CD4-positive, alpha-beta T cell treated with Interleukin-6 for 4 hours (primary cell): ENCODE data around the gene LSR.

ENCODE experiments used
- DNase-seq: peaks from one replicate; pipeline ENCODE4 v3.0.0-alpha.2; 2020; ENCODE audit warnings: mixed read lengths

The LSR gene

DNA sequence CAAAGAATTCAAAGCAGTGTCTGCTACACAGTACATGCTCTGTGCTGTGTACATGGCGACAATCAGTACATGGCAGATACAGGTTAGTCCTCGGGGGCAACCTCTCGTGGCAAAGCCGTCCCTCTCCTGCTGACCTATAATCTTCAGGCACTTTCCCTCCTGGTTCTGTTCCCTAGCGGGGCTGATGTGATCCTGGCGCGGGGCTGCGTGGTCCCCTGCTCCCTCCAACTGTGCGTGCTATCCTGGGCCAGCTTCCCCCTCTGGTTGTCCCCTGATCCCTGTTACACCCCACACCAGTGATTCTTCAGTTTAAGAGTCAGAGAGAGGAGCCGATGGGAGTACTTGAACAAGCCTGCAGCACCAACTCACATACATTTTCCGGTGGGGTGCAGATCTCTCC, 55.2 kb downstream of the LSR start:
- DNase-seq: no peak

DNA sequence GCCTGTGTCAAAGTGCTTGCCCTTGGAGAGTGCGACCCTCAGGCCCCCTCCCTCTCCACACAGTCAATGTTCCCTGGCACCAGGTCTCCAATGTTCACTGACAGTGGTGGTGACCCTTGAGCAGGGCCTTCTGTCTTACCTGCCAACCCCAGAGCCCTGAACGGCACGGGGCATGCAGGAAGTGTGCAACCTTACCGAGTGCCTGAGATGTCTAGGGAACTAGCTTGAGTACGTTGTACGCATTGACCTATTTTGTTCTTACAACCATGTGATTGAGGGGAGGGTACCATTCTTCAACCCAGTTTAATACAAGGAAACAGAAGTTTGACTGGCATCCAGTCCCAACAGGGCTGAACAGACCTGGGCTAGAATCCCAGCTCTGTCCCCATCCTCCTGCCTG, 56.4 kb downstream of the LSR start:
- no peak for DNase-seq

DNA sequence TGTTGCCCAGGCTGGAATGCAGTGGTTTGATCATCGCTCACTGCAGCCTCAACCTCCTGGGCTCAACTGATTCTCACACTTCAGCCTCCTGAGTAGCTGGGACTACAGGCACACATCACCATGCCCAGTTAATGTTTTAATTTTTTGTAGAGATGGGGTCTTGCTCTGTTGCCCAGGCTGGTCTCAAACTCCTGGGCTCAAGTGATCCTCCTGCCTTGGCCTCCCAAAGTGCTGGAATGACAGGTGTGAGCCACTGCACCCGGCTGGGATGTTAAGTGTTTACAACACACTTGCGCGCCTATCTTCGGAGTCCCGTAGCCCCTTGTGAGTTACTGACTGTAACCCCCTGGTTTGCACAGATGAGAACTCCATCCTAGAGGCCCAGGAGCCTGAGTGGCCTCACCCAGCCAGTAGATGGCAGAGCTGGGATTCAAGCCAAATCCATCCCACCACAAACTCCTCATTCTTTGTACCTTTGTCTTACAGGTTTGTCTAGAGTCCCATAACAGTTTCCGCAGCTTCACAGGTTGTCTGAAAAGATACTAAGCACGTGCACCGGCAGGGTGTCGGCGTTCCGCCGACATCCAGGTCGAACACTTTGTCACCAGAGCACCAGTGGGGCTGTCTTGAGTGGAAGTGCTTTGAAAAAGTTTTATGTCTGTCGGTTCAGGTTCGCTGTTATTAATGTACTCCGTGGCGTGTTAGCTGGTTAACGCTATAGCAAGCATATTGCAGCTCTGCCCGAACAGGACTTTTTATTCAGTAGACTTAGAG, 57.9 kb downstream of the LSR start:
- no peak for DNase-seq

DNA sequence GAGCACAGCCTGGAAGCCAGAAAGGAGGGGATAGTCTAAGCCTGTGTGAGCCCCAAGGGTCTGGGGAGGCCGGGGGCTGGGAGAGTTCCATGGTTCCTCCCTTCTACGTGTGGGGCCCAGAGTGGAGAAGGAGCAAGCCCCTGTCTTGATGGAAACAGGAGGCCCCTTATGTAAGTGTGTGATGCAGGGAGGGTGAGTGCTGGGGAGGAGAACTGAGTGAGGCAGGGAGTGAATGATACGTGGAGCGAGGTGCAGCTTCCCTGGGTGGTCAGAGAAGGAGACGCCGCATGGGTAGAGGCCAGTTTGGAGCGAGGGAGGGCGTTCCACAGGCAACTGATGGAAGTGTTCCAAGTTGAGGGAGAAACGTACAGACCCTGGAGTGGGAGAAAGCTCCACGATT, 59.1 kb downstream of the LSR start:
- DNase-seq: no peak

DNA sequence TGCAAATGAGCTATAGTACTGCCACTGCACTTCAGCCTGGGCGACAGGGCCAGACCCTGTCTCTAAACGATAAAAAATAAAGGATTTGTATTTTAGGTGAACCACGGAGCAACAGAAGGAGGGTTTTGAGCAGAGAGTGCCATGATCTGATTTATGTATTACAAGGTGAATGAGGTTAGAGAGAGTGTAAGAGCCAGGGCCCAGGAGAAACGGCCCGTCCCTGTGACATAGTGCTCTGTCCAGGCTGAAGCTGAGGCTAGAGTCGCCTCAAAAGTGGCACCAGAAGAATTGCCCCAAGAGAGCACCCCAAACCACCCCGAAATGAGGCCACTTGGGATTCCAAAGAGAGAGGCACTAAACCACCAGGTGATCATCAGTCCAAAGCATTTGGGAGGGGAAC, 60.1 kb downstream of the LSR start:
- no peak for DNase-seq

DNA sequence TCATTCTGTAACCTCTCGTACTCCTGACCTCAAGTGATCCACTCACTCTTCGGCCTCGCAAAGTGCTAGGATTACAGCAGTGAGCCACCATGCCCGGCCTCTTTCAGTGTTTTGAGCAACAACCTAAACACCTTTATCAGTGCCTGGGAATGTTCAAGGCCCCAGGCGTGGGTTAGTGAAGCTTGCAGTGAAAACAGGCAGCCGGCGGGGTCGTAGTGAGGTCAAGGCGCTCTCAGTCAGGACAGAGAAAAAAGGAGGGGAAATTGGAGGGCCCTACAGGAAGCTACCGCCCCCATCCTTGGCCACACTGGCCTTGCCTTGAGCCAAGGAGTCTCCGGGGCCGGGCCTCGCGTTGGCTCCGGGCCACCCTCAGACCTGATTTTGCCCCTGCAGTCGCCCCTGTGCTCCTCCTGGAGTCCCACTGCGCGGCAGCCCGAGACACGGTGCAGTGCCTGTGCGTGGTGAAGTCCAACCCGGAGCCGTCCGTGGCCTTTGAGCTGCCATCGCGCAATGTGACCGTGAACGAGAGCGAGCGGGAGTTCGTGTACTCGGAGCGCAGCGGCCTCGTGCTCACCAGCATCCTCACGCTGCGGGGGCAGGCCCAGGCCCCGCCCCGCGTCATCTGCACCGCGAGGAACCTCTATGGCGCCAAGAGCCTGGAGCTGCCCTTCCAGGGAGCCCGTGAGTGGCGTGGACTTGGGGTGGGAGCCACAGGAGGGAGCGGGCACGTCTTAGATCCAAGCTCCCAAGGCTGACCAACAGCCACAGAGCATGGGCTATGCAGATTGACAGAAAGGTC, 60.9 kb downstream of the LSR start:
- no peak for DNase-seq

DNA sequence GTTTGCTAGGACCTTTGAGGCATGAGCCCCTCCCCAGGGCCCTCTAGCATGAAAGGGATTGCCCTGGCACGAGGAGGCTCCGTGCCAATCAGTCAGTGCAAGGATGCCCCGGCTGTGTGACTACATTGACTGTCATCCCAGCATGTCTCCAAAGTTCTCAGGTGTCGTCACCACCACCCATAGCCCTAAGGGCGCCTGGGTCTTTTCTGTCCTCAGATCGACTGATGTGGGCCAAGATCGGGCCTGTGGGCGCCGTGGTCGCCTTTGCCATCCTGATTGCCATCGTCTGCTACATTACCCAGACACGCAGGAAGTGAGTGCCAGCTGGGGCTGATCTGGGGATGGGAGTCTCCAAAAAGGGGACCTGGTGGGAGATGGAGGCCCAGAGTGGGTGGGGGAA, 61.5 kb downstream of the LSR start:
- DNase-seq: no peak

DNA sequence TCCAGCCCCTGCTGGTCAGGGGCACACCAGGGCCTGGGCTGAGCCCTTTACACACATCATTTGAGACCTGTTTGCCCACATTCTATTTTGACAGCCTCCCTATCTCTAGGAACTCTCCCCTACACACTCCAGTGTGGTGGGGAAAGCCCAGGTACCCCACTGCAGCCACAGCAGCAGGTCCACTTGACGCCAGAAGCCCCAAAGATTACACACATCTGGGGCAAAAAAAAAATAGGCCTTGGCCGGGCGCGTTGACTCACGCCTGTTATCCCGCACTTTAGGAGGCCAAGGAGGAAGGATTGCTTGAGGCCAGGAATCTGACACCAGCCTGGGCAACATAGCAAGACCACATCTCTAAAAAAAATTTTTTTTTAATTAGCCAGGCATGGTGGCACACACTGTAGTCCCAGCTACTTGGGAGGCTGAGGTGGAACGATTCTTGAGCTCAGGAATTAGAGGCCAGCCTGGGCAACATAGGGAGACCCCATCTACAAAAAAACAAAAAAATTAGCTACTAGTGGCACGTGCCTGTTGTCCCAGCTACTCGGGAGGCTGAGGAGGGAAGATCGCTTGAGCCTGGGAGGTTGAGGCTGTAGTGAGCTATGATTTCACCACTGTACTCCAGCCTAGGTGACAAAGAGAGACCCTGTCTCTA, 62.1 kb downstream of the LSR start:
- no peak for DNase-seq

DNA sequence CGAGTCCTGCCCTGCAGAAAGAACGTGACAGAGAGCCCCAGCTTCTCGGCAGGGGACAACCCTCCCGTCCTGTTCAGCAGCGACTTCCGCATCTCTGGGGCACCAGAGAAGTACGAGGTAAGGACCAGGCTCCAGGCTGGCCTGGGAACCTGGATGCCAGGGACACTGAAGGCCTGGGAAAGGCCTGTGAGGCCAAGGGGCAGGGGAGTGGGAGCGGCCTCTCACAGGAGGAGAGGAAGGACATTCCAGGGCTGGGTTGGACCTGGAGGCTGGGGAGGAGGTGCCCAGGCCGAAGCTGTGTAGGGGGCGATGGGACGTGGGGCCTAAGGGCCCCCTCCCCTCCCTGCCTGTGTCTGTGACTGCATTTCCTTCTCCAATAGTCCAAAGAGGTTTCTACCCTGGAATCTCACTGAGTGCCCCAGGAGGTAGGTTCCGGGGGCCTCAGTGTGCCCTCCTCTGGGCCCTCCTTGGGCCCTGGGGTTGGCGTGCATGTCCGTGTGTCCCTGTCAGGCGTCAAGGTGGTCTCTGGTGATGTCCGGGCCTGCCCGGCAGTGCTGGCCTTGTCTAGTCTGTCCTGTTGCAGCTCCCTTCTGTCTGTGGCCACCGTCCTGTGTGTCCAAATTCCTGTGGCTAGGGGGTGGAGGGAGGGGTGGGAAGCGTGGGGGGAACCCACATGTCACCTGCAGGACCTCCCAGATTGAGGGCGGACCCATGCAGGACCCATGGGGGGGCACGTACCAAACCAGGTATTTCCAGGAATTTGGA, 63.3 kb downstream of the LSR start:
- DNase-seq: no peak

DNA sequence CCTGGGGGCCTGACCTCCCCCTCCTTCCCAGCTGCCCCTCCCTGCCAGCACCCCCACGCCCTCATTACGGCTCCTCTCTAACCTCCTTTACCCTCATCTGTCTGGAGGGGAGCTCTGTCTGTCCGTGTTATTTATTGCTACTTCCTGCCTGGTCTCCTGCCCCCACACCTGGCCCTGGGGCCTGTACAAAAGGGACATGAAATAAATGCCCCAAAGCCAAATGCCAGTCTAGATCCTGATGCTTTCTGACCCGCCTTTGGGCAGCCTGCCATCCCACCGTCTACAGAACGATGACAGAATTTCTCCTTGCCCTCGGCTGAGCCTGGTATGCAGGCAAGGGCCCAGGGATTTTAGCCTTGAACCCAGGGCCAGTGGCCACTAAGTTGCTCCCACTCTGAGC, 64.8 kb downstream of the LSR start:
- DNase-seq: no peak

DNA sequence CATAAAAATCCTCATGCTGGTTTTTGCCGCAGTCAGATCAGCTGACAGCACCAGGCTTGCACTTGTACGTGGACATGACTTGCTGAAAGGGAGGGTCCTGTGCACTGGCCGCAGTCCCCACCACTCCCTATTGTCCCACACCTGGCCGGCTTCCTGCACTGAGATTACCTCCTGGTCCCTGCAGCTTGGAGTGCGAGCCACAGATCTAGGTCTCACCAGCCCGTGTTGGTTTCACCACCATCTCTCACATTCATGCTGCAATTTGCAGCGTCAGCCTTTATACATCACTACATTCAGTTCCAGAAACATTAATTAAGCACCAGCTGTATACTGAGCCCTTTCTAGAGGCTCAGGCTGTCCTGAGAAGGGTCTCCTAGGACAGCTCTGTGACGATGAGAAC, 65.2 kb downstream of the LSR start:
- DNase-seq: no peak

DNA sequence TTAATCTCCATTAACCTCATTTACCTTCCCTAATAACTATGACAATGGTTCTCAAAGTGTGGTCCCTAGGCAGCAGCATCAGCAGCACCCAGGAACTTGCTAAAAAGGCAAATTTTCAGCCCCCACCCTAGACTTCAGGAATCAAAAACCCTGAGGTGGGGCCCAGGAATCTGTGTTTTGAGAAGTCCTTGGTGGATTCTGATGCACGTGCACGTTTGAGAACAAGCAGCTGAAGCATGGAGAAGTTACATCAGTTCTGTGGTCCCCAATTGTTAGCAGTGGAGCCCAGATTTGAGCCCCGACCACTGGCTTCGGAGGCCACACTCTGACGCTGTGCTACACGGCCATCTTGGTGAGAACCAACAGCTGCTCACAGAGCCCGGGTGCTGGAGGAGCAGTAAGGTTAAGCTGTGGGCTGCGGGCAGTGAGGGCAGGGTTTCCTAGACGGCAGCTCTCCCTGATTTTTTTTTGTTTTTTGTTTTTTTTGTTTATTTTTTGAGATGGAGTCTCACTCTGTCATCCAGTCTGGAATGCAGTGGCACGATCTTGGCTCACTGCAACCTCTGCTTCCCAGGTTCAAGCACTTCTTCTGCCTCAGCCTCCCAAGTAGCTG, 66.2 kb downstream of the LSR start:
- DNase-seq: no peak

DNA sequence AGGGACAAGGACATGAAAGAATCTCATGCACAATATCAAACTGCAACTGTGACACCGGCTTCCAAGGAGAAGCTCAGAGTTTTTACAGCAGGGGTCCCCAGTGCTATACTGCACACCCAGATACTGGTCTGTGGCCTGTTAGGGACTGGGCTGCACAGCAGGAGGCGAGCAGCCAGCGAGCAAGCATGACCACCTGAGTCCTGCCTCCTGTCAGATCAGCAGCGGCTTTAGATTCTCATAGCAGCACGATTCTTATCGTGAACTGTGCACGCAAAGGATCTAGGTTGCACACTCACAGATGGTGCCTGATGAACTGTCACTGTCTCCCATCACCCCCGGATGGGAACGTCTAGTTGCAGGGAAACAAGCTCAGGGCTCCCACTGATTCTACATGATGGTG, 67.1 kb downstream of the LSR start:
- no peak for DNase-seq

DNA sequence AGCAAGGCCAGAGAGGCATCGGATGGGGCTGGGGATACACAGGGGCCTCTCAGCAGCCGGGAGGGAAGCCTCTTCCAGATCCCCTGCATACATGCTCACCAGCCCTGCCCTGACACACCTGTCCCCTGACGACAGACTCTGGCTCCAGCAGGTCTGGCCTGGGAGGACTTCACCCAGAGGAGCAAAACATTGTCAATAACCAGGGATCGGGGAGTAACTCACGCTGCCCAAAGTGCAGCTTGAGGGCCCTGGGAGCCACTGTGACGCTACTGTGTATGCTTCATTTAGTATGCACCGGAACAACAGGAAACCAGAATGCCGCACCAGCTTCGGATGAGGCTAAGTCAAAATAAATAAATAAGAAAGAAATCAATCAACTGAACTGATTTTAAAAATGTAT, 67.8 kb downstream of the LSR start:
- no peak for DNase-seq
